GM12891 (cell line): ENCODE data around the gene ACSM3.

Source experiments
- POLR2A ChIP-seq: IDR thresholded peaks from 2 replicates; pipeline ENCODE4 v1.6.1; 2011; ENCODE audit warnings: low read depth, low read length, control low read depth
- POLR2AphosphoS5 ChIP-seq: IDR thresholded peaks from 2 replicates; pipeline ENCODE4 v1.6.1; 2011; ENCODE audit warnings: low read depth, low read length, control low read depth

DNA sequence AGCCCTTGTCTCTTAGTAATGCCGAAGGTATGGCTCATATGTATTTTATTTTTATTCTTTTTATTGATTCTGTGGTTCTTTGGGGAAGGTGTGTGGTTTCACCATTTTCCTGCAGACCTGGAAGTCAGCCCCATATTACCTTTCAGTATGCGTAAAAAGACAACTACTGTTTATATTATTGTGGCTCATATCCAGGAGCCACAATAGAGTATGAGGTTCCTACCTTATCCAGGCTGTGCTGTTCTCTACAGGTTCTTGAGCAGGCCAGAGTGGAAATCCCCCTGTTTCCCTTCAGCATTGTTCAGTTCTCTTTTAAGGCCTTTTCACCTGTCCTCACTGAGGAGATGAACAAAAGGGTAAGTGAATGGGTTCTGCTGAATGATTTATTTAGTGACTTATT is 75.7 kb downstream of the ACSM3 start:
- TF ChIP-seq POLR2A (no peak), POLR2AphosphoS5 (no peak)
